DND-41 (cell line): Measurements from ENCODE around the gene TXNDC16.

Experiments used
- ATAC-seq: fragments of 200-7000 bp; cut with Tn5 transposase; 3 replicates; pipeline ENCODE4 v1.9.1; 2021; ENCODE audit warnings: low read depth; ENCODE audit not compliant: insufficient read depth
- DNase-seq: peaks from one replicate; pipeline ENCODE4 v3.0.0-alpha.2; 2020
- H2AFZ ChIP-seq: 2 replicates; pipeline ENCODE4 v1.6.0; 2012; ENCODE audit warnings: low read depth, low read length
- H3K27ac ChIP-seq: 2 replicates; pipeline ENCODE4 v1.5.1; 2012; ENCODE audit warnings: low read length, inconsistent platforms
- H3K27me3 ChIP-seq: fragments of 200-600 bp; sonication (generic); 2 replicates; pipeline ENCODE4 v1.6.0; 2012; ENCODE audit warnings: low read length, mild to moderate bottlenecking, inconsistent platforms; ENCODE audit not compliant: insufficient read depth, poor library complexity
- H3K36me3 ChIP-seq: 2 replicates; pipeline ENCODE4 v1.5.1; 2012; ENCODE audit warnings: low read length, inconsistent platforms; ENCODE audit not compliant: insufficient read depth
- H3K4me1 ChIP-seq: 2 replicates; pipeline ENCODE4 v1.5.1; 2012; ENCODE audit warnings: mild to moderate bottlenecking, low read length; ENCODE audit not compliant: insufficient read depth
- H3K4me2 ChIP-seq: 2 replicates; pipeline ENCODE4 v1.6.0; 2012; ENCODE audit warnings: mild to moderate bottlenecking, moderate library complexity, low read length, inconsistent platforms; ENCODE audit not compliant: insufficient read depth
- H3K4me3 ChIP-seq, 2 experiments: fragments of 200-600 bp in 1 of 2; shearing (Covaris generic) in 1 of 2; 2 replicates each; pipeline ENCODE4 v1.5.1; 2012 to 2016; ENCODE audit warnings: inconsistent platforms in 2 of 2, low read length in 2 of 2, mild to moderate bottlenecking in 2 of 2, low read depth in 1 of 2, moderate library complexity in 1 of 2
- H3K79me2 ChIP-seq: 2 replicates; pipeline ENCODE4 v1.6.0; 2012; ENCODE audit warnings: low read length, inconsistent platforms; ENCODE audit not compliant: insufficient read depth
- H3K9ac ChIP-seq: 2 replicates; pipeline ENCODE4 v1.6.0; 2012; ENCODE audit warnings: low read depth, mild to moderate bottlenecking, inconsistent platforms, low read length, moderate library complexity
- H3K9me3 ChIP-seq: 2 replicates; pipeline ENCODE4 v1.5.1; 2012; ENCODE audit warnings: low read length, moderate library complexity, mild to moderate bottlenecking, inconsistent platforms; ENCODE audit not compliant: insufficient read depth, severe bottlenecking
- H4K20me1 ChIP-seq: 2 replicates; pipeline ENCODE4 v1.6.0; 2012; ENCODE audit warnings: low read length; ENCODE audit not compliant: insufficient read depth
- EZH2 ChIP-seq: IDR thresholded peaks from 3 replicates; pipeline ENCODE4 v1.6.1; 2012; ENCODE audit warnings: borderline replicate concordance, low read depth, mild to moderate bottlenecking, moderate library complexity, low read length, inconsistent platforms; ENCODE audit not compliant: severe bottlenecking
- TF ChIP-seq, protein P1 (sequence below): IDR thresholded peaks from 2 replicates; pipeline ENCODE4 v1.5.1; 2012; ENCODE audit warnings: borderline replicate concordance, low read length, moderate library complexity, mild to moderate bottlenecking; ENCODE audit not compliant: poor library complexity, severe bottlenecking; ENCODE audit errors: extremely low read depth

The TXNDC16 gene

DNA sequence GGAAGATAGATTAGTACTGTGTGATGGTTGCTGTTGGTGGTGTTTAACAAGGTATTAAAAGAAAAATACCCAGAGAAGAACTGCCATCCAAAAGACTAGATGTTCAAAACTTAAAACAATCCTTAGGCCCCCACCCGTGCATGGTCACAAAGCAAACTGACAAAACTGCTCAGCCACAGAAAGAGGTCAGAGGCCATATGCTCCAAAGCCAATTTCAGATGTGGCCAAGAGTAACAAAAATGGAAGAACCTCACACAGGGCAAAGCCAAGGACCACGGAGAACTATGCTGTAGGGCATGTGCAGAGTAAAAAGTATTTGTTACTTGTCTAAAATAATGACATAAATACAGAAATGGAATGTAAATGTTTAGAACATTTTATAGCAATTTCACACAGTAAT is 5.3 kb downstream of the TXNDC16 start:
- no peak for DNase-seq
- peaks cover 19% of the 10 kb centered on the region for H3K4me1 ChIP-seq
- no peak overlapping the region for H3K4me3 ChIP-seq
- ATAC-seq, result no peak
- H3K9me3 ChIP-seq, result no peaks in the 10 kb centered on the region
- TF ChIP-seq, protein P1, sequence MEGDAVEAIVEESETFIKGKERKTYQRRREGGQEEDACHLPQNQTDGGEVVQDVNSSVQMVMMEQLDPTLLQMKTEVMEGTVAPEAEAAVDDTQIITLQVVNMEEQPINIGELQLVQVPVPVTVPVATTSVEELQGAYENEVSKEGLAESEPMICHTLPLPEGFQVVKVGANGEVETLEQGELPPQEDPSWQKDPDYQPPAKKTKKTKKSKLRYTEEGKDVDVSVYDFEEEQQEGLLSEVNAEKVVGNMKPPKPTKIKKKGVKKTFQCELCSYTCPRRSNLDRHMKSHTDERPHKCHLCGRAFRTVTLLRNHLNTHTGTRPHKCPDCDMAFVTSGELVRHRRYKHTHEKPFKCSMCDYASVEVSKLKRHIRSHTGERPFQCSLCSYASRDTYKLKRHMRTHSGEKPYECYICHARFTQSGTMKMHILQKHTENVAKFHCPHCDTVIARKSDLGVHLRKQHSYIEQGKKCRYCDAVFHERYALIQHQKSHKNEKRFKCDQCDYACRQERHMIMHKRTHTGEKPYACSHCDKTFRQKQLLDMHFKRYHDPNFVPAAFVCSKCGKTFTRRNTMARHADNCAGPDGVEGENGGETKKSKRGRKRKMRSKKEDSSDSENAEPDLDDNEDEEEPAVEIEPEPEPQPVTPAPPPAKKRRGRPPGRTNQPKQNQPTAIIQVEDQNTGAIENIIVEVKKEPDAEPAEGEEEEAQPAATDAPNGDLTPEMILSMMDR, result no peak
- no peak for TF ChIP-seq EZH2
- H2AFZ ChIP-seq, result no peak overlapping the region
- H3K27me3 ChIP-seq, result no peaks in the 10 kb centered on the region
- H3K9ac ChIP-seq, result no peak overlapping the region
- no peak overlapping the region for H3K4me2 ChIP-seq
- peaks cover 39% of the 10 kb centered on the region for H3K79me2 ChIP-seq
- H3K27ac ChIP-seq, result no peak overlapping the region
- peaks cover 6% of the 10 kb centered on the region; the same call in 1 of the 2 replicates for H3K36me3 ChIP-seq
- no peaks in the 10 kb centered on the region for H4K20me1 ChIP-seq

GRCh38 chr14:52546318-52546670 is 6.0 kb downstream of the TXNDC16 start:
- DNase-seq, result no peak
- H2AFZ ChIP-seq, result no peak overlapping the region
- H4K20me1 ChIP-seq, result no peaks in the 10 kb centered on the region
- no peaks in the 10 kb centered on the region for H3K9me3 ChIP-seq
- no peak overlapping the region for H3K4me3 ChIP-seq
- H3K4me2 ChIP-seq, result no peak overlapping the region
- peaks cover 32% of the 10 kb centered on the region for H3K79me2 ChIP-seq
- no peaks in the 10 kb centered on the region for H3K27me3 ChIP-seq
- H3K4me1 ChIP-seq, result peaks cover 17% of the 10 kb centered on the region
- no peak for ATAC-seq
- no peak overlapping the region for H3K27ac ChIP-seq
- H3K36me3 ChIP-seq, result peaks cover 10% of the 10 kb centered on the region; the same call in 1 of the 2 replicates
- no peak overlapping the region for H3K9ac ChIP-seq
- TF ChIP-seq EZH2, result no peak
- TF ChIP-seq, protein P1, result no peak

GRCh38 chr14:52545584-52546317 is 6.6 kb downstream of the TXNDC16 start:
- Histone ChIP-seq H3K9me3 (no peaks in the 10 kb centered on the region), H4K20me1 (no peaks in the 10 kb centered on the region), H3K36me3 (peaks cover 13% of the 10 kb centered on the region; the same call in 1 of the 2 replicates), H3K9ac (no peak overlapping the region), H2AFZ (no peak overlapping the region), H3K27me3 (no peaks in the 10 kb centered on the region), H3K4me2 (no peak overlapping the region), H3K4me3 (no peak overlapping the region), H3K27ac (no peak overlapping the region), H3K79me2 (peaks cover 26% of the 10 kb centered on the region), H3K4me1 (peaks cover 11% of the 10 kb centered on the region)
- no peak for DNase-seq
- no peak for TF ChIP-seq EZH2
- TF ChIP-seq, protein P1, result no peak
- ATAC-seq, result no peak

DNA sequence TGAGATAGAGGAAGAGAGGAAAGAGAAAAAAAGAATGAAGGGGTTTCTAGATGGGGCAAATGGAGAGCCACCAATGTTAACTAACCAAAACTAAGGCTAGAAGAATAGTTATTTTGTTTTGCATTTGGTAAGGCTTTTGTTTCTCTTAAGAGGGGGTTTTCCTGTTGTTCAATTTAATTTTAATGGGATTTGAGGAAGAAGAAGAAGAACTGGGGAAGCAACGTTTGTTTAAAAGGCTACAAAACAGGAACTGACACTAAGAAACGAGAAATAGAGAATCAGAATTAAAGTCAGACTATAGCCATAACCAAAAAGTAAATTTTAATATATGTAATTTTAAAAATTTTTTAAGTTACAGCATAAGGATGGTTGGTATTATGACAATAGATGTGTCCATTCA is 13.7 kb downstream of the TXNDC16 start:
- Histone ChIP-seq H4K20me1 (no peaks in the 10 kb centered on the region), H3K4me1 (no peaks in the 10 kb centered on the region), H3K4me2 (no peak overlapping the region), H2AFZ (no peak overlapping the region), H3K27ac (no peak overlapping the region), H3K27me3 (no peaks in the 10 kb centered on the region), H3K9ac (no peak overlapping the region), H3K79me2 (no peaks in the 10 kb centered on the region), H3K9me3 (no peaks in the 10 kb centered on the region), H3K36me3 (peaks cover 65% of the 10 kb centered on the region), H3K4me3 (no peak overlapping the region)
- ATAC-seq (no peak), DNase-seq (no peak)
- no peak for TF ChIP-seq EZH2
- TF ChIP-seq, protein P1, result no peak
